ENCODE measurements around the gene CEP131. TPM values are rescaled to one million over a fixed set of nuclear protein-coding genes. Genes with fewer than 3 reads are reported as not detected.

The CEP131 gene
- total and polyA plus RNA-seq, 2 of the 4 experiments (the other 2 are of a cell fraction): 4.8 to 9.6 TPM

GRCh38 chr17:81140018-81140417, 82.7 kb downstream of the CEP131 start:
- DNase-seq (no peak), ATAC-seq (ENCODE audit: low read depth) (no peak)
- peaks cover 3% of the 10 kb centered on the region; the same call in 1 of the 2 replicates for H3K9me1 ChIP-seq (ENCODE audit: insufficient read depth, low read length)
- H3K27ac ChIP-seq (ENCODE audit: insufficient read depth, low read length): no peak overlapping the region
- no peaks in the 10 kb centered on the region for H3K79me1 ChIP-seq (ENCODE audit: low read depth in 1 of 2, low read length in 2 of 2)
- no peaks in the 10 kb centered on the region for H3K9me3 ChIP-seq (ENCODE audit: control insufficient read depth, insufficient read depth, low read length)
- H2AK9ac ChIP-seq (replicated peaks; ENCODE audit: low read depth, low read length, poor library complexity): no peak overlapping the region
- dilution Hi-C loops (cut with HindIII; ENCODE audit: low sequenced_read_pairs, unreplicated experiment) (no loop called here), intact Hi-C loops (cut with micrococcal nuclease) (loop anchor here (5.0 kb wide), 1 partner anchor 82 kb away; the partner anchor contains the start of gene CEP131), in situ Hi-C loops (cut with MboI; ENCODE audit: low sequenced_read_pairs) (no loop called here)
- H3K4me2 ChIP-seq (ENCODE audit: low read depth, low read length): no peak overlapping the region
- BruUV-seq (replicated peaks): no TSS peak
- H3K56ac ChIP-seq (ENCODE audit: extremely low read depth, insufficient read depth, low read length): no peak overlapping the region
- H2BK20ac ChIP-seq (ENCODE audit: low read depth, low read length): no peak overlapping the region
- H3K36me3 ChIP-seq (ENCODE audit: control insufficient read depth, insufficient read depth, low read length): no peaks in the 10 kb centered on the region
- no peak overlapping the region for H4K5ac ChIP-seq (ENCODE audit: low read depth, low read length)
- H3K18ac ChIP-seq (ENCODE audit: low read depth, low read length): no peak overlapping the region
- WGBS, 2 experiments (ENCODE audit: extremely low coverage in 2 of 2, insufficient read length in 1 of 2): 100% methylated on average over 2 of the region's 8 CpGs; no CpG with 5 or more reads in 1 of the 2 experiments
- H2BK5ac ChIP-seq (ENCODE audit: low read depth, low read length, poor library complexity, severe bottlenecking): no peak overlapping the region
- no peak overlapping the region for H3K14ac ChIP-seq (replicated peaks; ENCODE audit: low read depth, low read length)
- H3K4ac ChIP-seq (ENCODE audit: low read depth, low read length): no peak overlapping the region
- no peak overlapping the region for H3K4me3 ChIP-seq (ENCODE audit: insufficient read depth, low read depth, low read length)
- H3K23ac ChIP-seq (ENCODE audit: low read depth, low read length): no peak overlapping the region
- no peaks in the 10 kb centered on the region for H3K4me1 ChIP-seq (ENCODE audit: control insufficient read depth, insufficient read depth, low read length)
- no peaks in the 10 kb centered on the region for H4K20me1 ChIP-seq (ENCODE audit: insufficient read depth, low read length)
- H4K8ac ChIP-seq (ENCODE audit: low read depth in 2 of 2, low read length in 2 of 2): no peak overlapping the region
- no peak overlapping the region for H2AFZ ChIP-seq (replicated peaks; ENCODE audit: low read length, poor library complexity)
- no peak overlapping the region for H2BK120ac ChIP-seq (ENCODE audit: low read depth, low read length)
- ChIA-PET CTCF (no interaction called here), POLR2A (ENCODE audit: unreplicated experiment) (no interaction called here)
- no peak overlapping the region for H4K91ac ChIP-seq (ENCODE audit: insufficient read depth, low read depth, low read length)
- TF ChIP-seq FOS (IDR thresholded peaks at IDR 0.05; ENCODE audit: low read depth, low read length) (no peak), CHD1 (IDR thresholded peaks at IDR 0.05; ENCODE audit: low read depth, low read length) (no peak), ELK1 (IDR thresholded peaks at IDR 0.05; ENCODE audit: borderline replicate concordance, low read depth, low read length) (no peak), CEBPB (IDR thresholded peaks at IDR 0.05; ENCODE audit: low read depth, low read length) (no peak), NFE2L2 (IDR thresholded peaks at IDR 0.05; ENCODE audit: low read depth, low read length) (no peak), RFX5 (IDR thresholded peaks at IDR 0.05; ENCODE audit: low read depth, low read length) (no peak), RAD21 (IDR thresholded peaks at IDR 0.05; ENCODE audit: low read length) (no peak), MXI1 (IDR thresholded peaks at IDR 0.05; ENCODE audit: borderline replicate concordance, low read depth, low read length) (no peak), SMC3 (IDR thresholded peaks at IDR 0.05; ENCODE audit: low read depth, low read length) (no peak), BHLHE40 (IDR thresholded peaks at IDR 0.05; ENCODE audit: low read depth, low read length) (no peak), MAZ (IDR thresholded peaks at IDR 0.05; ENCODE audit: borderline replicate concordance, low read depth, low read length) (no peak), RCOR1 (IDR thresholded peaks at IDR 0.05; ENCODE audit: insufficient replicate concordance, low read length) (no peak), POLR2A (IDR thresholded peaks at IDR 0.05; ENCODE audit: low read depth, low read length) (no peak)
- TF ChIP-seq, protein P1, sequence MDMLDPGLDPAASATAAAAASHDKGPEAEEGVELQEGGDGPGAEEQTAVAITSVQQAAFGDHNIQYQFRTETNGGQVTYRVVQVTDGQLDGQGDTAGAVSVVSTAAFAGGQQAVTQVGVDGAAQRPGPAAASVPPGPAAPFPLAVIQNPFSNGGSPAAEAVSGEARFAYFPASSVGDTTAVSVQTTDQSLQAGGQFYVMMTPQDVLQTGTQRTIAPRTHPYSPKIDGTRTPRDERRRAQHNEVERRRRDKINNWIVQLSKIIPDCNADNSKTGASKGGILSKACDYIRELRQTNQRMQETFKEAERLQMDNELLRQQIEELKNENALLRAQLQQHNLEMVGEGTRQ (IDR thresholded peaks at IDR 0.05; ENCODE audit: low read depth, low read length): no peak
- TF ChIP-seq, protein P2, sequence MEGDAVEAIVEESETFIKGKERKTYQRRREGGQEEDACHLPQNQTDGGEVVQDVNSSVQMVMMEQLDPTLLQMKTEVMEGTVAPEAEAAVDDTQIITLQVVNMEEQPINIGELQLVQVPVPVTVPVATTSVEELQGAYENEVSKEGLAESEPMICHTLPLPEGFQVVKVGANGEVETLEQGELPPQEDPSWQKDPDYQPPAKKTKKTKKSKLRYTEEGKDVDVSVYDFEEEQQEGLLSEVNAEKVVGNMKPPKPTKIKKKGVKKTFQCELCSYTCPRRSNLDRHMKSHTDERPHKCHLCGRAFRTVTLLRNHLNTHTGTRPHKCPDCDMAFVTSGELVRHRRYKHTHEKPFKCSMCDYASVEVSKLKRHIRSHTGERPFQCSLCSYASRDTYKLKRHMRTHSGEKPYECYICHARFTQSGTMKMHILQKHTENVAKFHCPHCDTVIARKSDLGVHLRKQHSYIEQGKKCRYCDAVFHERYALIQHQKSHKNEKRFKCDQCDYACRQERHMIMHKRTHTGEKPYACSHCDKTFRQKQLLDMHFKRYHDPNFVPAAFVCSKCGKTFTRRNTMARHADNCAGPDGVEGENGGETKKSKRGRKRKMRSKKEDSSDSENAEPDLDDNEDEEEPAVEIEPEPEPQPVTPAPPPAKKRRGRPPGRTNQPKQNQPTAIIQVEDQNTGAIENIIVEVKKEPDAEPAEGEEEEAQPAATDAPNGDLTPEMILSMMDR (conservative IDR thresholded peaks at IDR 0.05; ENCODE audit: low read depth, low read length): no peak
- H2BK15ac ChIP-seq (ENCODE audit: low read depth, low read length): no peak overlapping the region
- H3K27me3 ChIP-seq (ENCODE audit: control insufficient read depth, insufficient read depth, low read length): peaks cover 8% of the 10 kb centered on the region; the same call in 1 of the 2 replicates
- no peak overlapping the region for H3K9ac ChIP-seq (ENCODE audit: low read depth, low read length)
- H2AK5ac ChIP-seq (ENCODE audit: low read depth, low read length): no peak overlapping the region

Data from IMR-90 (cell line).